Glutamatergic neuron (in vitro differentiated cells): Measurements from ENCODE around the gene ZNF2. TPM values are rescaled to one million over a fixed set of nuclear protein-coding genes. Genes with fewer than 3 reads are reported as not detected.
A peak's percentile ranks its signal among the peaks of the same experiment; 100 is the strongest.

Experiments used
- DNase-seq: peaks from one replicate; pipeline ENCODE4 v3.0.0; 2022
- H3K27ac Mint-ChIP-seq: one replicate; pipeline ENCODE4 v1.8.0; 2020; ENCODE audit warnings: mild to moderate bottlenecking, mixed read lengths, inconsistent platforms; ENCODE audit not compliant: unreplicated experiment
- H3K27me3 Mint-ChIP-seq: one replicate; pipeline ENCODE4 v1.8.0; 2020; ENCODE audit warnings: mild to moderate bottlenecking, moderate library complexity, mixed read lengths, inconsistent platforms; ENCODE audit not compliant: unreplicated experiment
- H3K36me3 Mint-ChIP-seq: one replicate; pipeline ENCODE4 v1.8.0; 2020; ENCODE audit warnings: mild to moderate bottlenecking, mixed read lengths, inconsistent platforms; ENCODE audit not compliant: unreplicated experiment
- H3K4me1 Mint-ChIP-seq: one replicate; pipeline ENCODE4 v1.8.0; 2020; ENCODE audit warnings: mild to moderate bottlenecking, low read depth, mixed read lengths, inconsistent platforms; ENCODE audit not compliant: unreplicated experiment
- H3K4me3 Mint-ChIP-seq: one replicate; pipeline ENCODE4 v1.8.0; 2020; ENCODE audit warnings: mild to moderate bottlenecking, mixed read lengths, inconsistent platforms; ENCODE audit not compliant: unreplicated experiment
- H3K9me3 Mint-ChIP-seq: one replicate; pipeline ENCODE4 v1.8.0; 2020; ENCODE audit warnings: mild to moderate bottlenecking, moderate library complexity, mixed read lengths, inconsistent platforms; ENCODE audit not compliant: unreplicated experiment
- CTCF ChIP-seq: fragments of 200-600 bp; sonication (generic); IDR thresholded peaks from one replicate; pipeline ENCODE4 v1.5.0; 2021; ENCODE audit not compliant: partially characterized antibody, unreplicated experiment
- total RNA-seq: library from RNA; stranded (reverse); fragmentation: NEBNext Ultra II Directional; extraction: Animal tissue kit (Norgen Biotek cat#: 25700); gene quantifications from one replicate; pipeline ENCODE4 v1.2.1, GENCODE V29; 2021; ENCODE audit not compliant: unreplicated experiment

Gene ZNF2
- total RNA-seq, 1 donor from 2014 or later: 3.3 TPM

- no peak for TF ChIP-seq CTCF
- no peak for DNase-seq
- Mint-ChIP-seq H3K27me3 (peaks cover 10% of the 10 kb centered on the region), H3K36me3 (peaks cover 12% of the 10 kb centered on the region), H3K9me3 (peaks cover 12% of the 10 kb centered on the region), H3K4me1 (peaks cover 8% of the 10 kb centered on the region), H3K27ac (no peak overlapping the region), H3K4me3 (no peak overlapping the region)
These were observed 38.3 kb downstream of the ZNF2 start for GRCh38 chr2:95203911-95204310.

GRCh38 chr2:95204396-95204795, 38.8 kb downstream of the ZNF2 start:
- Mint-ChIP-seq H3K9me3 (peaks cover 15% of the 10 kb centered on the region), H3K4me3 (no peak overlapping the region), H3K27me3 (peaks cover 8% of the 10 kb centered on the region), H3K36me3 (peaks cover 17% of the 10 kb centered on the region), H3K27ac (no peak overlapping the region), H3K4me1 (peaks cover 8% of the 10 kb centered on the region)
- DNase-seq: no peak
- no peak for TF ChIP-seq CTCF

GRCh38 chr2:95206096-95206495, 40.5 kb downstream of the ZNF2 start:
- Mint-ChIP-seq H3K27ac (peak overlapping the region; percentile 82), H3K36me3 (peaks cover 26% of the 10 kb centered on the region), H3K9me3 (peaks cover 15% of the 10 kb centered on the region), H3K27me3 (peaks cover 7% of the 10 kb centered on the region), H3K4me3 (peak overlapping the region; percentile 94), H3K4me1 (peaks cover 8% of the 10 kb centered on the region)
- no peak for DNase-seq
- TF ChIP-seq CTCF: no peak

- DNase-seq: peak; percentile 99
- peaks cover 8% of the 10 kb centered on the region for H3K4me1 Mint-ChIP-seq
- TF ChIP-seq CTCF: no peak
- peaks cover 15% of the 10 kb centered on the region for H3K9me3 Mint-ChIP-seq
- H3K27me3 Mint-ChIP-seq: peaks cover 4% of the 10 kb centered on the region
- peak within 1 kb of the TSS; percentile 94 for H3K4me3 Mint-ChIP-seq
- peaks cover 38% of the 10 kb centered on the region for H3K36me3 Mint-ChIP-seq
- H3K27ac Mint-ChIP-seq: peak within 1 kb of the TSS; percentile 89
These were observed 41.7 kb downstream of the ZNF2 start, which contains the start of gene ZNF892 for GRCh38 chr2:95207111-95207961. ZNF892 (plus strand) TSS chr2:95207521; CDS start chr2:95207816, 295 bp downstream.

GRCh38 chr2:95208106-95208505, 42.5 kb downstream of the ZNF2 start:
- Mint-ChIP-seq H3K27ac (peak overlapping the region; percentile 89), H3K9me3 (peaks cover 17% of the 10 kb centered on the region), H3K27me3 (peaks cover 4% of the 10 kb centered on the region), H3K4me1 (peaks cover 8% of the 10 kb centered on the region), H3K36me3 (peaks cover 46% of the 10 kb centered on the region), H3K4me3 (peak overlapping the region; percentile 94)
- no peak for TF ChIP-seq CTCF
- DNase-seq: no peak
